ENCODE results near the gene FREY1. TPM values are rescaled to one million over a fixed set of nuclear protein-coding genes. Genes with fewer than 3 reads are reported as not detected.
"Not testable (repeated sequence)": the region's sequence is repeated elsewhere in the genome, so short reads cannot be mapped to it uniquely, and the experiment has no call there.

The FREY1 gene
- total and polyA plus RNA-seq, 2 donors (not counting 1 experiment from before 2014, with no cell fraction given): 0.83 TPM; not detected in 1

- peaks cover 3% of the 10 kb centered on the region for H3K4me1 ChIP-seq (ENCODE audit: control insufficient read depth, extremely low read depth, insufficient read depth, low read length)
- no peaks in the 10 kb centered on the region for H3K9me3 ChIP-seq (ENCODE audit: control insufficient read depth, insufficient read depth, low read depth, low read length)
- no peak overlapping the region for H3K4me3 ChIP-seq (replicated peaks in 1 of 4; ENCODE audit: control extremely low read depth in 1 of 4, insufficient read depth in 1 of 4, low read depth in 3 of 4, low read length in 4 of 4)
- H3K36me3 ChIP-seq (ENCODE audit: control insufficient read depth, insufficient read depth, low read length): peaks cover 4% of the 10 kb centered on the region
- no peak overlapping the region for H3K27ac ChIP-seq (ENCODE audit: insufficient read depth, low read length)
- H3K79me2 ChIP-seq (ENCODE audit: control insufficient read depth, insufficient read depth, low read length): no peaks in the 10 kb centered on the region
- DNase-seq (ENCODE audit: low read depth in 2 of 2): no peak
- H3K27me3 ChIP-seq (ENCODE audit: control insufficient read depth, insufficient read depth, low read length): peaks cover 13% of the 10 kb centered on the region
- no peak overlapping the region for H2AFZ ChIP-seq (ENCODE audit: low read length)
- TF ChIP-seq, protein P1, sequence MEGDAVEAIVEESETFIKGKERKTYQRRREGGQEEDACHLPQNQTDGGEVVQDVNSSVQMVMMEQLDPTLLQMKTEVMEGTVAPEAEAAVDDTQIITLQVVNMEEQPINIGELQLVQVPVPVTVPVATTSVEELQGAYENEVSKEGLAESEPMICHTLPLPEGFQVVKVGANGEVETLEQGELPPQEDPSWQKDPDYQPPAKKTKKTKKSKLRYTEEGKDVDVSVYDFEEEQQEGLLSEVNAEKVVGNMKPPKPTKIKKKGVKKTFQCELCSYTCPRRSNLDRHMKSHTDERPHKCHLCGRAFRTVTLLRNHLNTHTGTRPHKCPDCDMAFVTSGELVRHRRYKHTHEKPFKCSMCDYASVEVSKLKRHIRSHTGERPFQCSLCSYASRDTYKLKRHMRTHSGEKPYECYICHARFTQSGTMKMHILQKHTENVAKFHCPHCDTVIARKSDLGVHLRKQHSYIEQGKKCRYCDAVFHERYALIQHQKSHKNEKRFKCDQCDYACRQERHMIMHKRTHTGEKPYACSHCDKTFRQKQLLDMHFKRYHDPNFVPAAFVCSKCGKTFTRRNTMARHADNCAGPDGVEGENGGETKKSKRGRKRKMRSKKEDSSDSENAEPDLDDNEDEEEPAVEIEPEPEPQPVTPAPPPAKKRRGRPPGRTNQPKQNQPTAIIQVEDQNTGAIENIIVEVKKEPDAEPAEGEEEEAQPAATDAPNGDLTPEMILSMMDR (conservative IDR thresholded peaks at IDR 0.05 in 1 of 2, IDR thresholded peaks at IDR 0.05 in 1 of 2; ENCODE audit: low read depth in 1 of 2, low read length in 2 of 2): no peak
- no peak for TF ChIP-seq EZH2 (IDR thresholded peaks at IDR 0.05; ENCODE audit: low read length, missing control alignments)
- H3K4me2 ChIP-seq (ENCODE audit: extremely low read depth, insufficient read depth, low read length): no peak overlapping the region
- H4K20me1 ChIP-seq (ENCODE audit: control insufficient read depth, extremely low read depth, insufficient read depth, low read length): no peaks in the 10 kb centered on the region
- no peak overlapping the region for H3K9ac ChIP-seq (ENCODE audit: insufficient read depth, low read length)
These were observed 5.4 kb downstream of the FREY1 start for GRCh38 chr11:45901626-45902025.

GRCh38 chr11:45900916-45901617, 6.0 kb downstream of the FREY1 start:
- no peak for DNase-seq (ENCODE audit: low read depth in 2 of 2)
- H4K20me1 ChIP-seq (ENCODE audit: control insufficient read depth, extremely low read depth, insufficient read depth, low read length): no peaks in the 10 kb centered on the region
- no peak overlapping the region for H2AFZ ChIP-seq (ENCODE audit: low read length)
- H3K9ac ChIP-seq (ENCODE audit: insufficient read depth, low read length): no peak overlapping the region
- H3K9me3 ChIP-seq (ENCODE audit: control insufficient read depth, insufficient read depth, low read depth, low read length): no peaks in the 10 kb centered on the region
- no peaks in the 10 kb centered on the region for H3K79me2 ChIP-seq (ENCODE audit: control insufficient read depth, insufficient read depth, low read length)
- H3K4me3 ChIP-seq (replicated peaks in 1 of 4; ENCODE audit: control extremely low read depth in 1 of 4, insufficient read depth in 1 of 4, low read depth in 3 of 4, low read length in 4 of 4): peak overlapping the region; percentile 46 to 69 (median 56)
- H3K27me3 ChIP-seq (ENCODE audit: control insufficient read depth, insufficient read depth, low read length): peaks cover 14% of the 10 kb centered on the region
- peaks cover 4% of the 10 kb centered on the region for H3K36me3 ChIP-seq (ENCODE audit: control insufficient read depth, insufficient read depth, low read length)
- peaks cover 3% of the 10 kb centered on the region for H3K4me1 ChIP-seq (ENCODE audit: control insufficient read depth, extremely low read depth, insufficient read depth, low read length)
- peak overlapping the region; percentile 73 for H3K4me2 ChIP-seq (ENCODE audit: extremely low read depth, insufficient read depth, low read length)
- TF ChIP-seq, protein P1 (conservative IDR thresholded peaks at IDR 0.05 in 1 of 2, IDR thresholded peaks at IDR 0.05 in 1 of 2; ENCODE audit: low read depth in 1 of 2, low read length in 2 of 2): no peak
- TF ChIP-seq EZH2 (IDR thresholded peaks at IDR 0.05; ENCODE audit: low read length, missing control alignments): no peak
- no peak overlapping the region for H3K27ac ChIP-seq (ENCODE audit: insufficient read depth, low read length)

GRCh38 chr11:45900175-45900800, 6.8 kb downstream of the FREY1 start:
- DNase-seq (ENCODE audit: low read depth in 2 of 2); H3K4me1 ChIP-seq (ENCODE audit: control insufficient read depth, extremely low read depth, insufficient read depth, low read length); H4K20me1 ChIP-seq (ENCODE audit: control insufficient read depth, extremely low read depth, insufficient read depth, low read length); H3K9me3 ChIP-seq (ENCODE audit: control insufficient read depth, insufficient read depth, low read depth, low read length); H2AFZ ChIP-seq (ENCODE audit: low read length); H3K79me2 ChIP-seq (ENCODE audit: control insufficient read depth, insufficient read depth, low read length); H3K36me3 ChIP-seq (ENCODE audit: control insufficient read depth, insufficient read depth, low read length): not testable (repeated sequence)
- Histone ChIP-seq H3K27me3 (ENCODE audit: control insufficient read depth, insufficient read depth, low read length) (peaks cover 14% of the 10 kb centered on the region), H3K27ac (ENCODE audit: insufficient read depth, low read length) (peak overlapping the region; percentile 84), H3K4me2 (ENCODE audit: extremely low read depth, insufficient read depth, low read length) (peak overlapping the region; percentile 73), H3K4me3 (replicated peaks in 1 of 4; ENCODE audit: control extremely low read depth in 1 of 4, insufficient read depth in 1 of 4, low read depth in 3 of 4, low read length in 4 of 4) (peak overlapping the region; percentile 46 to 69 (median 56)), H3K9ac (ENCODE audit: insufficient read depth, low read length) (peak overlapping the region; percentile 87)
